DND-41 (cell line): ENCODE measurements around the gene PARVB.

Experiments used
- ATAC-seq: fragments of 200-7000 bp; cut with Tn5 transposase; 3 replicates; pipeline ENCODE4 v1.9.1; 2021; ENCODE audit warnings: low read depth; ENCODE audit not compliant: insufficient read depth
- DNase-seq: peaks from one replicate; pipeline ENCODE4 v3.0.0-alpha.2; 2020
- H2AFZ ChIP-seq: 2 replicates; pipeline ENCODE4 v1.6.0; 2012; ENCODE audit warnings: low read depth, low read length
- H3K27ac ChIP-seq: 2 replicates; pipeline ENCODE4 v1.5.1; 2012; ENCODE audit warnings: low read length, inconsistent platforms
- H3K27me3 ChIP-seq: fragments of 200-600 bp; sonication (generic); 2 replicates; pipeline ENCODE4 v1.6.0; 2012; ENCODE audit warnings: low read length, mild to moderate bottlenecking, inconsistent platforms; ENCODE audit not compliant: insufficient read depth, poor library complexity
- H3K36me3 ChIP-seq: 2 replicates; pipeline ENCODE4 v1.5.1; 2012; ENCODE audit warnings: low read length, inconsistent platforms; ENCODE audit not compliant: insufficient read depth
- H3K4me1 ChIP-seq: 2 replicates; pipeline ENCODE4 v1.5.1; 2012; ENCODE audit warnings: mild to moderate bottlenecking, low read length; ENCODE audit not compliant: insufficient read depth
- H3K4me2 ChIP-seq: 2 replicates; pipeline ENCODE4 v1.6.0; 2012; ENCODE audit warnings: mild to moderate bottlenecking, moderate library complexity, low read length, inconsistent platforms; ENCODE audit not compliant: insufficient read depth
- H3K4me3 ChIP-seq, 2 experiments: fragments of 200-600 bp in 1 of 2; shearing (Covaris generic) in 1 of 2; 2 replicates each; pipeline ENCODE4 v1.5.1; 2012 to 2016; ENCODE audit warnings: inconsistent platforms in 2 of 2, low read length in 2 of 2, mild to moderate bottlenecking in 2 of 2, low read depth in 1 of 2, moderate library complexity in 1 of 2
- H3K79me2 ChIP-seq: 2 replicates; pipeline ENCODE4 v1.6.0; 2012; ENCODE audit warnings: low read length, inconsistent platforms; ENCODE audit not compliant: insufficient read depth
- H3K9ac ChIP-seq: 2 replicates; pipeline ENCODE4 v1.6.0; 2012; ENCODE audit warnings: low read depth, mild to moderate bottlenecking, inconsistent platforms, low read length, moderate library complexity
- H3K9me3 ChIP-seq: 2 replicates; pipeline ENCODE4 v1.5.1; 2012; ENCODE audit warnings: low read length, moderate library complexity, mild to moderate bottlenecking, inconsistent platforms; ENCODE audit not compliant: insufficient read depth, severe bottlenecking
- H4K20me1 ChIP-seq: 2 replicates; pipeline ENCODE4 v1.6.0; 2012; ENCODE audit warnings: low read length; ENCODE audit not compliant: insufficient read depth
- EZH2 ChIP-seq: IDR thresholded peaks from 3 replicates; pipeline ENCODE4 v1.6.1; 2012; ENCODE audit warnings: borderline replicate concordance, low read depth, mild to moderate bottlenecking, moderate library complexity, low read length, inconsistent platforms; ENCODE audit not compliant: severe bottlenecking
- TF ChIP-seq, protein P1 (sequence below): IDR thresholded peaks from 2 replicates; pipeline ENCODE4 v1.5.1; 2012; ENCODE audit warnings: borderline replicate concordance, low read length, moderate library complexity, mild to moderate bottlenecking; ENCODE audit not compliant: poor library complexity, severe bottlenecking; ENCODE audit errors: extremely low read depth

The PARVB gene

DNA sequence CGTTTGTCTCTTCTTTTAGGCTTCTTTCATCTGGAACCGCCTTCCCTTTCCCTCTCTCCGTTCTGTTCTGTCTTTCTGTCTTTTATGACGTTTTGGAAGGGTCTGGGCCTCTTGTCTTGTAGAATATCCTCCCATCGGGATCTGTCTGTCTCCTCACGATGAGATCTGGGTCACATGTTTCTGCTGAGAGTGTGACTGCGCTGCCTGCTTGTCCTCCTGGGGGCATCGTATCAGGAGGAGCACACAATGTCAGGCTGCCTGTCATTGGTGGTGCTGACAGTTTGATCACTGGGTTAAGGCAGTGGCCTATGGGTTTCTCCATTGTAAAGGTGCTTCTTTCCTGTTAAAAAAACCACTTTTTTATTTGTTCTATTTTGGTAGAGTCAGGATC is 96.2 kb downstream of the PARVB start:
- no peak overlapping the region for H3K9ac ChIP-seq
- H4K20me1 ChIP-seq = no peaks in the 10 kb centered on the region
- TF ChIP-seq EZH2 = no peak
- TF ChIP-seq, protein P1, sequence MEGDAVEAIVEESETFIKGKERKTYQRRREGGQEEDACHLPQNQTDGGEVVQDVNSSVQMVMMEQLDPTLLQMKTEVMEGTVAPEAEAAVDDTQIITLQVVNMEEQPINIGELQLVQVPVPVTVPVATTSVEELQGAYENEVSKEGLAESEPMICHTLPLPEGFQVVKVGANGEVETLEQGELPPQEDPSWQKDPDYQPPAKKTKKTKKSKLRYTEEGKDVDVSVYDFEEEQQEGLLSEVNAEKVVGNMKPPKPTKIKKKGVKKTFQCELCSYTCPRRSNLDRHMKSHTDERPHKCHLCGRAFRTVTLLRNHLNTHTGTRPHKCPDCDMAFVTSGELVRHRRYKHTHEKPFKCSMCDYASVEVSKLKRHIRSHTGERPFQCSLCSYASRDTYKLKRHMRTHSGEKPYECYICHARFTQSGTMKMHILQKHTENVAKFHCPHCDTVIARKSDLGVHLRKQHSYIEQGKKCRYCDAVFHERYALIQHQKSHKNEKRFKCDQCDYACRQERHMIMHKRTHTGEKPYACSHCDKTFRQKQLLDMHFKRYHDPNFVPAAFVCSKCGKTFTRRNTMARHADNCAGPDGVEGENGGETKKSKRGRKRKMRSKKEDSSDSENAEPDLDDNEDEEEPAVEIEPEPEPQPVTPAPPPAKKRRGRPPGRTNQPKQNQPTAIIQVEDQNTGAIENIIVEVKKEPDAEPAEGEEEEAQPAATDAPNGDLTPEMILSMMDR = no peak
- H3K27me3 ChIP-seq = no peaks in the 10 kb centered on the region
- no peak overlapping the region for H3K4me2 ChIP-seq
- no peaks in the 10 kb centered on the region for H3K36me3 ChIP-seq
- no peaks in the 10 kb centered on the region for H3K9me3 ChIP-seq
- no peak overlapping the region for H3K27ac ChIP-seq
- DNase-seq (no peak), ATAC-seq (no peak)
- H2AFZ ChIP-seq = no peak overlapping the region
- no peak overlapping the region for H3K4me3 ChIP-seq
- H3K79me2 ChIP-seq = no peaks in the 10 kb centered on the region
- H3K4me1 ChIP-seq = no peaks in the 10 kb centered on the region

DNA sequence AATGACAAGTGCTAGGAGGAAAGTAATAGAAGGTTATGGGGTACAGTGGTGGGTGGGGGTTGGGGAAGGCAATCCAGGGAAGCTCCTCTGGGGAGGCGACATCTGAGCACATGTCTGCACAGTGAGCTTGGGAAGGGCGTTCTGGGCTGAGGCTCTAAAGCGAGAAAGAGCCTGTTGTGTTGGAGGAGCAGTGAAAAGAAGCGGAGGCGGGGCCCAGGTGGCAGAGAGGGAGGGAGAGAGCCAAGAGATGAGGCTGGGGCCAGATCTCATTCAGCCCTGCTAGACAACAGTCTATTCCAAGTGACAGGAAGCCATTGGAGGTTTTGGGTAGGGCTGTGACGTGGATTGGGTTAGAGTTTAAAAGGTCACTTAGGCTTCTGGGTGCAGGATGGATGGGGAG is 101.3 kb downstream of the PARVB start:
- H3K36me3 ChIP-seq = no peaks in the 10 kb centered on the region
- no peak overlapping the region for H2AFZ ChIP-seq
- no peak overlapping the region for H3K4me2 ChIP-seq
- no peak for DNase-seq
- no peak for ATAC-seq
- H4K20me1 ChIP-seq = no peaks in the 10 kb centered on the region
- H3K79me2 ChIP-seq = no peaks in the 10 kb centered on the region
- H3K9me3 ChIP-seq = peaks cover 11% of the 10 kb centered on the region
- H3K4me1 ChIP-seq = no peaks in the 10 kb centered on the region
- no peak overlapping the region for H3K4me3 ChIP-seq
- H3K9ac ChIP-seq = no peak overlapping the region
- no peak for TF ChIP-seq EZH2
- TF ChIP-seq, protein P1 = no peak
- no peaks in the 10 kb centered on the region for H3K27me3 ChIP-seq
- H3K27ac ChIP-seq = no peak overlapping the region

DNA sequence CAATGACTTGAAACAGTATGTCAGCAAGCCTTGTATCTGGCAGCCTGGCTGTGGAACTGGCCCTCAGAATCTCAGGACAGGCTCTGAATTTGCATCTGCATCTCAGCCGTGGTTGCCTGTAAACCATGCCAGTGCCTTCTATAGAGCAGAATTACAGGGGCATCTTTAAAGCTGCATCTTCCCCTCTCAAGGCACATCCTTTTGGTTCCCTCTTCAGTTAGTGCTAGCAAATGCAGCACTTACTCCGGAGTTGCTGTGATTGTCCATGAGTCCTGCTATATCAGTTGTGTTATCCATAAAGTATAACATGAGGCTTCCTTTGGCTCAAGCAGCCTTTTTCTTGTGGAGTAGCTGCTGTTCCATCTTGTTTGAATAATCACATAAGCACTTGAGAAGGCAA is 102.7 kb downstream of the PARVB start:
- H2AFZ ChIP-seq = no peak overlapping the region
- H4K20me1 ChIP-seq = no peaks in the 10 kb centered on the region
- no peak for ATAC-seq
- no peak overlapping the region for H3K4me3 ChIP-seq
- H3K9me3 ChIP-seq = peaks cover 11% of the 10 kb centered on the region
- H3K36me3 ChIP-seq = no peaks in the 10 kb centered on the region
- TF ChIP-seq EZH2 = no peak
- TF ChIP-seq, protein P1 = no peak
- peaks cover 2% of the 10 kb centered on the region for H3K27me3 ChIP-seq
- no peak overlapping the region for H3K27ac ChIP-seq
- H3K4me1 ChIP-seq = no peaks in the 10 kb centered on the region
- no peak overlapping the region for H3K4me2 ChIP-seq
- H3K79me2 ChIP-seq = no peaks in the 10 kb centered on the region
- H3K9ac ChIP-seq = no peak overlapping the region
- no peak for DNase-seq

DNA sequence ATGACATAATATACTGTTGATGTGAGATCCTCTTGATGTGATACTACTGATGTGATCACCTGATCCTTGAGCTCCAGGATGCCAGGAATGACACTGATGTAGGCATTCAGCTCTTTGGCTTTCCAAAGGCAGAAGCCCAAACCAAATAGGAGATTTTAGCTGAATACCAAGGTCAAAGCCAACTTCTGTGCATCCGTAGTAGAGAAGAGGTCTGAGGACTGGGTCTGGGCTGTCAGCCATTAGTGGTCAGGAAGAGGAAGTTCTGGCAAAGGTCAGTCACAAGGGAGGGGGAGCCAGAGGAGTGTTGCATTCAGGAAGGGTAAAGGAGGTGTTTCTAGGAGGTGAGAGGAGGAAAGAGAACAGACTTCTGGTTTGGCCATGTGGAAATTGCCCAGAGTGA is 103.3 kb downstream of the PARVB start:
- no peak overlapping the region for H3K9ac ChIP-seq
- TF ChIP-seq, protein P1 = no peak
- TF ChIP-seq EZH2 = no peak
- no peak for DNase-seq
- no peak overlapping the region for H3K4me2 ChIP-seq
- ATAC-seq = no peak
- H3K9me3 ChIP-seq = peaks cover 11% of the 10 kb centered on the region
- H3K27me3 ChIP-seq = peaks cover 4% of the 10 kb centered on the region
- H2AFZ ChIP-seq = no peak overlapping the region
- H3K27ac ChIP-seq = no peak overlapping the region
- no peaks in the 10 kb centered on the region for H4K20me1 ChIP-seq
- H3K4me1 ChIP-seq = no peaks in the 10 kb centered on the region
- H3K4me3 ChIP-seq = no peak overlapping the region
- H3K79me2 ChIP-seq = no peaks in the 10 kb centered on the region
- H3K36me3 ChIP-seq = no peaks in the 10 kb centered on the region
